Neuronal stem cell (in vitro differentiated cells): Measurements from ENCODE around the gene SETSIP.
A peak's percentile ranks its signal among the peaks of the same experiment; 100 is the strongest.

ENCODE experiments used
- DNase-seq: peaks from one replicate; pipeline ENCODE4 v3.0.0-alpha.2; 2013; ENCODE audit warnings: low spot score
- H2AFZ ChIP-seq: one replicate; pipeline ENCODE4 v1.6.1; 2013; ENCODE audit warnings: mild to moderate bottlenecking, low read length, inconsistent platforms
- H2AK5ac ChIP-seq: 2 replicates; pipeline ENCODE4 v1.6.1; 2013; ENCODE audit warnings: low read depth, mild to moderate bottlenecking, inconsistent platforms, low read length, moderate library complexity, mixed read lengths
- H2BK120ac ChIP-seq: 2 replicates; pipeline ENCODE4 v1.6.1; 2013; ENCODE audit warnings: low read depth, mild to moderate bottlenecking, inconsistent platforms, low read length, moderate library complexity, mixed read lengths
- H2BK12ac ChIP-seq: one replicate; pipeline ENCODE4 v1.6.1; 2013; ENCODE audit warnings: low read length, inconsistent platforms
- H2BK15ac ChIP-seq: 2 replicates; pipeline ENCODE4 v1.6.1; 2013; ENCODE audit warnings: mild to moderate bottlenecking, low read length, inconsistent platforms, mixed read lengths
- H2BK5ac ChIP-seq: one replicate; pipeline ENCODE4 v1.6.1; 2013; ENCODE audit warnings: inconsistent platforms, mild to moderate bottlenecking, low read length, moderate library complexity
- H3K14ac ChIP-seq: one replicate; pipeline ENCODE4 v1.6.1; 2013; ENCODE audit warnings: low read length, inconsistent platforms
- H3K18ac ChIP-seq: 2 replicates; pipeline ENCODE4 v1.6.1; 2013; ENCODE audit warnings: low read length, inconsistent platforms
- H3K23ac ChIP-seq: 2 replicates; pipeline ENCODE4 v1.6.1; 2013; ENCODE audit warnings: low read depth, mild to moderate bottlenecking, mixed read lengths, low read length, inconsistent platforms; ENCODE audit not compliant: poor library complexity
- H3K27ac ChIP-seq: replicated peaks from 3 replicates; pipeline ENCODE4 v1.5.1; 2013; ENCODE audit warnings: low read length, inconsistent platforms
- H3K27me3 ChIP-seq, 3 experiments: 2 replicates each; pipeline ENCODE4 v1.6.1; 2013; ENCODE audit warnings: low read length in 3 of 3, mild to moderate bottlenecking in 2 of 3, inconsistent platforms in 1 of 3, low read depth in 1 of 3, mixed read lengths in 1 of 3, moderate library complexity in 1 of 3; ENCODE audit not compliant: control insufficient read depth in 3 of 3, insufficient read depth in 3 of 3
- H3K36me3 ChIP-seq, 2 donors: replicated peaks in 1 of 2; 2 replicates each; pipeline ENCODE4 v1.6.1; 2013; ENCODE audit warnings: low read length in 2 of 2; ENCODE audit not compliant: control insufficient read depth in 2 of 2, insufficient read depth in 2 of 2
- H3K4ac ChIP-seq: 2 replicates; pipeline ENCODE4 v1.6.1; 2013; ENCODE audit warnings: inconsistent platforms, mild to moderate bottlenecking, low read length, moderate library complexity
- H3K4me1 ChIP-seq, 2 donors: 1 replicate in 1 of 2; 2 replicates in 1 of 2; pipeline ENCODE4 v1.6.1; 2013; ENCODE audit warnings: low read length in 2 of 2, low read depth in 1 of 2; ENCODE audit not compliant: control insufficient read depth in 2 of 2, insufficient read depth in 1 of 2
- H3K4me2 ChIP-seq: one replicate; pipeline ENCODE4 v1.6.1; 2013; ENCODE audit warnings: mild to moderate bottlenecking, low read length, inconsistent platforms; ENCODE audit not compliant: insufficient read depth, poor library complexity, severe bottlenecking
- H3K4me3 ChIP-seq, 2 donors: 2 replicates each; pipeline ENCODE4 v1.5.1; 2013; ENCODE audit warnings: low read length in 2 of 2, mild to moderate bottlenecking in 2 of 2, inconsistent platforms in 1 of 2, moderate library complexity in 1 of 2
- H3K79me1 ChIP-seq: one replicate; pipeline ENCODE4 v1.6.1; 2013; ENCODE audit warnings: low read depth, mild to moderate bottlenecking, inconsistent platforms, low read length, moderate library complexity
- H3K9ac ChIP-seq: one replicate; pipeline ENCODE4 v1.6.1; 2013; ENCODE audit warnings: mild to moderate bottlenecking, low read depth, low read length, inconsistent platforms; ENCODE audit not compliant: poor library complexity
- H3K9me3 ChIP-seq, 2 donors: replicated peaks in 1 of 2; 2 replicates each; pipeline versions ENCODE3 to v1.6.1; 2013; ENCODE audit warnings: low read length in 2 of 2, mild to moderate bottlenecking in 2 of 2, inconsistent platforms in 1 of 2, low read depth in 1 of 2, mixed read lengths in 1 of 2, moderate library complexity in 1 of 2; ENCODE audit not compliant: control insufficient read depth in 2 of 2, insufficient read depth in 1 of 2
- H4K8ac ChIP-seq: one replicate; pipeline ENCODE4 v1.6.1; 2013; ENCODE audit warnings: low read depth, mild to moderate bottlenecking, inconsistent platforms, low read length, moderate library complexity
- H4K91ac ChIP-seq: one replicate; pipeline ENCODE4 v1.6.1; 2013; ENCODE audit warnings: low read length, low read depth, mild to moderate bottlenecking, inconsistent platforms; ENCODE audit not compliant: poor library complexity
- WGBS, 2 donors: extraction: QIAGEN DNeasy Blood & Tissue Kit; methylation state at CpG; one replicate each; pipeline ENCODE4 v1.1.7; 2013; ENCODE audit warnings: missing lambda C conversion rate in 2 of 2, mixed read lengths in 1 of 2; ENCODE audit not compliant: insufficient read length in 2 of 2, insufficient replicate concordance in 1 of 2; ENCODE audit errors: extremely low coverage in 2 of 2; 5-methylcytosine and 5-hydroxymethylcytosine counted together

Gene SETSIP

GRCh38 chr1:92085727-92086126 lies 10.5 kb upstream of the SETSIP start:
- H2BK5ac ChIP-seq, result no peak overlapping the region
- DNase-seq, result no peak
- no CpG with 5 or more reads among the region's 4 CpGs for WGBS, 2 donors
- H3K18ac ChIP-seq, result no peak overlapping the region
- H4K91ac ChIP-seq, result no peak overlapping the region
- no peak overlapping the region for H4K8ac ChIP-seq
- no peak overlapping the region for H3K27ac ChIP-seq
- H2AFZ ChIP-seq, result no peak overlapping the region
- no peak overlapping the region for H3K23ac ChIP-seq
- no peak overlapping the region for H3K4me2 ChIP-seq
- peaks cover 9 to 20% of the 10 kb centered on the region in 2 donors for H3K9me3 ChIP-seq
- no peak overlapping the region for H2BK120ac ChIP-seq
- H3K36me3 ChIP-seq, result no peaks in the 10 kb centered on the region
- no peak overlapping the region for H3K4ac ChIP-seq
- no peaks in the 10 kb centered on the region for H3K27me3 ChIP-seq
- H3K79me1 ChIP-seq, result no peaks in the 10 kb centered on the region
- H2BK12ac ChIP-seq, result no peak overlapping the region
- no peak overlapping the region for H2AK5ac ChIP-seq
- H2BK15ac ChIP-seq, result no peak overlapping the region
- no peak overlapping the region for H3K4me3 ChIP-seq
- no peak overlapping the region for H3K9ac ChIP-seq
- no peak overlapping the region for H3K14ac ChIP-seq
- no peaks in the 10 kb centered on the region for H3K4me1 ChIP-seq

DNA sequence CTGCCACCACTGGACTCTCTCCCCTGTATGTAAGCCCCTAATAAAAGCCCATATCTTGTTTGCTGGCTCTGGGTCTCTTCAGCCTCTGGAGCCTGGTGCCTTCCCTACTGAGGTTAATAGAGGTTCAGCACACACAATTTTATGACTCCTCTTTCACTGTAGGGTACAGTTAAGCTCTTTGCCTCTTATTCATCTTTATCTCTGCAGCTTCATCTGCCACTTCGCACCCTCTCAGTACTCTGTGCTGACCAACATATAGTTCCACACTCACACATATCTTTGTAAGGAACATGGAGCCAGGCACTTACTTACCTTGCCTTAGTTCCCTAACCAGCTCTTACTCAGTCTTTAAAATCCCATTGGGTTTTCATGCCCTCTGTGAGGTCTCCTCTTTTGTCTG lies 9.4 kb upstream of the SETSIP start:
- no peak overlapping the region for H2BK5ac ChIP-seq
- H3K79me1 ChIP-seq, result no peaks in the 10 kb centered on the region
- H3K23ac ChIP-seq, result no peak overlapping the region
- DNase-seq, result no peak
- no peak overlapping the region for H3K27ac ChIP-seq
- H3K4ac ChIP-seq, result no peak overlapping the region
- no peaks in the 10 kb centered on the region for H3K4me1 ChIP-seq
- H4K8ac ChIP-seq, result no peak overlapping the region
- H3K4me2 ChIP-seq, result no peak overlapping the region
- no peak overlapping the region for H3K9ac ChIP-seq
- H2BK12ac ChIP-seq, result no peak overlapping the region
- H2AK5ac ChIP-seq, result no peak overlapping the region
- H3K4me3 ChIP-seq, result no peak overlapping the region
- H2AFZ ChIP-seq, result no peak overlapping the region
- peaks cover 9 to 20% of the 10 kb centered on the region in 2 donors for H3K9me3 ChIP-seq
- H4K91ac ChIP-seq, result no peak overlapping the region
- no peak overlapping the region for H2BK120ac ChIP-seq
- no CpG with 5 or more reads among the region's 1 CpG for WGBS, 2 donors
- H3K18ac ChIP-seq, result no peak overlapping the region
- no peak overlapping the region for H2BK15ac ChIP-seq
- H3K14ac ChIP-seq, result no peak overlapping the region
- no peaks in the 10 kb centered on the region for H3K36me3 ChIP-seq
- H3K27me3 ChIP-seq, result no peaks in the 10 kb centered on the region

DNA sequence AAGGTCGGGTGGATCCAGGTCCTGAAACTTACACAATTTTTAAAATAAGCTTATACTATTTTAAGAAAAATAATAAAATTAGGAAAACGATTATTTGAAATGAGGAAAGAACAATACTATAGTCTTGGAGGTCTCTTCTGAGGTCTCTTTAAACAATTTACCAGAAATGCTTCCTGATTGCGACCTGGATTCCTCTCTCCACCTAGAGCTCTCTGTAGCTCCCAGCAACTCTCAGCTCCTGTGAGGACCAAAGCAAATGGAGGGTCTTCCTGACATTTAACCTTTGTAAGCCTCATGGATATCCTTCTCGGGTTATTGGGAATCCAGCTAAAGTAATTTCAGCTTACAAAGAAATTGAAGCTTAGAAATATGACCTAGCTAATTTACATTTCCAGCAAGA lies 5.8 kb upstream of the SETSIP start:
- H3K9me3 ChIP-seq, result peaks cover 7 to 11% of the 10 kb centered on the region in 2 donors
- H3K4me3 ChIP-seq, result peak overlapping the region; percentile 78 to 97
- H3K27ac ChIP-seq, result peak overlapping the region; percentile 83
- peak overlapping the region; percentile 99 for H2AFZ ChIP-seq
- no peak overlapping the region for H2BK5ac ChIP-seq
- H2AK5ac ChIP-seq, result no peak overlapping the region
- H3K23ac ChIP-seq, result no peak overlapping the region
- H3K4me1 ChIP-seq, result no peaks in the 10 kb centered on the region
- H3K14ac ChIP-seq, result no peak overlapping the region
- no peak overlapping the region for H4K8ac ChIP-seq
- WGBS, 2 donors, result no CpG with 5 or more reads among the region's 4 CpGs
- no peak overlapping the region for H2BK120ac ChIP-seq
- no peak for DNase-seq
- H2BK12ac ChIP-seq, result no peak overlapping the region
- H3K4ac ChIP-seq, result no peak overlapping the region
- no peak overlapping the region for H2BK15ac ChIP-seq
- no peaks in the 10 kb centered on the region for H3K79me1 ChIP-seq
- H3K36me3 ChIP-seq, result no peaks in the 10 kb centered on the region
- H3K27me3 ChIP-seq, result no peaks in the 10 kb centered on the region
- peak overlapping the region; percentile 72 for H3K4me2 ChIP-seq
- no peak overlapping the region for H3K9ac ChIP-seq
- H3K18ac ChIP-seq, result peak overlapping the region; percentile 19
- no peak overlapping the region for H4K91ac ChIP-seq

DNA sequence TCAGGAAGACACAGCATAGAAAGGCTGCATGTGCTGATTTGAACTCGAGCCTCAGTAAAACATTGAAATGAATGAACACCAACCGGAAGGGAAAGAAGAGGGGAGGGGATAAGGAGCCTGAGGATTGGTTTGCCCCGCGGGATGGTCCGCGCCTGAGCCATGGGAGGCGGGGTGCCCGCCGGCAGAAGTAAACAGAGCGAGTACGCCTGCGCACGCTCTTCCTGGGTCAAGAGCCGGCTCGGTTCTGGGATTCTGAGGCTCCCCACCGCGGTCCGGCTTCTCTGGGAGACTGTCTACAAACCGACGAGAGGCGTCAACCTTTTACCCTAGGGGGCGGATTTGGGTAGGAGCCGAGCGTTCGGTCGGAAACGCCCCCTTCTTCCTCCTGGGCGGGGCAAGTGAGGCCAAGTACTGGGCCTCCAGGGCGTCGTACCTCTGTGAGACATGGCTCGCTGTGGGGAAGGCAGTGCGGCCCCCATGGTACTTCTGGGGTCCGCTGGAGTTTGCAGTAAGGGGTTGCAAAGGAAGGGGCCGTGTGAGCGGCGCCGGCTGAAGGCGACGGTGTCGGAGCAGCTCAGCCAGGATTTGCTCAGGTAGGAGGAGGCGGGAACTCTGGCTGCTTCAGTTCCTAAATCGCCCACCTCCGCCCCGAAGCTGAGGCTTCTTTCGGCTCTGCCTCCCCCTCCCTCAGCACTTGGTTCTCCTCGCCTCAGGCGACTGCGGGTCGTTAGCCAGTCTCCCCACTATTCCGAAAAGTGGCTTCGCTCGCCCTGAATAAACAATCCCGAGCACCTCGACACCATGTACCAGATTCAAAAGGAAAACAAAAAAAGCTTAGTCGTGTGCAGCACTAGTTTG lies 5.1 kb upstream of the SETSIP start, which contains the start of gene BTBD8:
TSS of gene BTBD8 (plus strand) at position 218 of the 858 bp plus-strand sequence. CDS start at position 445, 227 bp downstream.
- Histone ChIP-seq H2BK5ac (peak within 1 kb of the TSS; percentile 30), H2AK5ac (no peak within 1 kb of the TSS), H2AFZ (peak within 1 kb of the TSS; percentile 99), H3K79me1 (no peaks in the 10 kb centered on the region), H3K27me3 (no peaks in the 10 kb centered on the region), H3K23ac (peak within 1 kb of the TSS; percentile 94), H2BK120ac (no peak within 1 kb of the TSS), H3K18ac (peak within 1 kb of the TSS; percentile 91), H3K4me1 (no peaks in the 10 kb centered on the region), H3K14ac (no peak within 1 kb of the TSS), H3K4me2 (peak within 1 kb of the TSS; percentile 72), H3K9me3 (peaks cover 5 to 7% of the 10 kb centered on the region in 2 donors), H2BK15ac (peak within 1 kb of the TSS; percentile 42), H3K9ac (peak within 1 kb of the TSS; percentile 94), H2BK12ac (no peak within 1 kb of the TSS), H3K36me3 (no peaks in the 10 kb centered on the region), H3K4me3 (peak within 1 kb of the TSS; percentile 78 to 97), H3K4ac (no peak within 1 kb of the TSS), H3K27ac (peak within 1 kb of the TSS; percentile 83), H4K91ac (no peak within 1 kb of the TSS), H4K8ac (no peak within 1 kb of the TSS)
- WGBS, 2 donors, result no CpG with 5 or more reads among the region's 55 CpGs
- DNase-seq, result peak; percentile 73
